ENCODE data around the gene TIMP1.
A peak's percentile ranks its signal among the peaks of the same experiment; 100 is the strongest.

The TIMP1 gene

DNA sequence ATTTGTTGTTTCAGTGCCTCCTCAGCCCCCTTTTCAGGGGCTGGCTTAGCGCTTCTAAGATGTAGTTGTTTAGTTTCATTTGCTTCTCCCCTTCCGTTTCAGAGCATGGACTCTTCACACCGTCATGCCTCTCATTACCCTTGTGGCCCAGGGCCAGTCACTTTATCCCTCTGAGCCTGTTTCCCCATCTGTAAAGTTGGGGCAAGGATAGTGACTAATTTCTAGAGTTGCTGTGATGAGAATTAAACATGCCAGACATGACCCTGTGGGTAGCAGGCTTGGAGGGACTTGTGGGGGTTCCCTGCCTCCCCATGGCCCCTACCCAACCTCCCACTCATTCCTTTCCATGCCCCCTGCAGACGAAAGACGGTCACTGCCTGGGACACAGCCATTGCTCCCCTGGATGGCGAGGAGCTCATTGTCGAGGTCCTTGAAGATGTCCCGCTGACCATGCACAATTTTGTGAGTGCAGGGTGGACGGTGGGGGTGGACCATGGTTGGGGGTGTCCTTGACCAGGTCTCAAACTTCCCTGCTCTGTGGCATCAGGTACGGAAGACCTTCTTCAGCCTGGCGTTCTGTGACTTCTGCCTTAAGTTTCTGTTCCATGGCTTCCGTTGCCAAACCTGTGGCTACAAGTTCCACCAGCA lies 17.7 kb upstream of the TIMP1 start:
- Mint-ChIP-seq H3K4me1 (peaks cover 40% of the 10 kb centered on the region), H3K27me3 (no peaks in the 10 kb centered on the region), H3K27ac (no peak overlapping the region), H3K4me3 (no peak overlapping the region), H3K36me3 (peaks cover 32% of the 10 kb centered on the region), H3K9me3 (no peaks in the 10 kb centered on the region)
- DNase-seq = no peak
- CTCF ChIA-PET = interaction anchor here (1.5 kb wide), 1 partner anchor 79 kb away, joined by 3 read pairs; no protein-coding TSS in a partner anchor

DNA sequence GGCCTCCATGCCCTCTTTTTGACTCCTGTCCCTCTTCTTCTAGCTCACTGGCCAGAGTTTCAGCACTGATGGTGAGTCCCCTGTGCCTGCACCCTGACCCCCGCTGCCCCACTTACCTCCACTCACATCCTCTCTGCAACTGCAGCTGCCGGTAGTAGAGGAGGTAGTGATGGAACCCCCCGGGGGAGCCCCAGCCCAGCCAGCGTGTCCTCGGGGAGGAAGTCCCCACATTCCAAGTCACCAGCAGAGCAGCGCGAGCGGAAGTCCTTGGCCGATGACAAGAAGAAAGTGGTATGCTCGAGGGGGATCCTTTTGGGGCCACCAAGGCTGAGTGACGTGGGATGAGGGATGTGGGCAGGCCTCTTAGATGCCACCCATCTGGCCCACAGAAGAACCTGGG lies 15.4 kb upstream of the TIMP1 start:
- peaks cover 44% of the 10 kb centered on the region for H3K36me3 Mint-ChIP-seq
- peaks cover 25% of the 10 kb centered on the region for H3K4me1 Mint-ChIP-seq
- CTCF ChIA-PET = no interaction called here
- H3K27ac Mint-ChIP-seq = no peak overlapping the region
- no peak for DNase-seq
- no peaks in the 10 kb centered on the region for H3K9me3 Mint-ChIP-seq
- H3K27me3 Mint-ChIP-seq = no peaks in the 10 kb centered on the region
- no peak overlapping the region for H3K4me3 Mint-ChIP-seq

DNA sequence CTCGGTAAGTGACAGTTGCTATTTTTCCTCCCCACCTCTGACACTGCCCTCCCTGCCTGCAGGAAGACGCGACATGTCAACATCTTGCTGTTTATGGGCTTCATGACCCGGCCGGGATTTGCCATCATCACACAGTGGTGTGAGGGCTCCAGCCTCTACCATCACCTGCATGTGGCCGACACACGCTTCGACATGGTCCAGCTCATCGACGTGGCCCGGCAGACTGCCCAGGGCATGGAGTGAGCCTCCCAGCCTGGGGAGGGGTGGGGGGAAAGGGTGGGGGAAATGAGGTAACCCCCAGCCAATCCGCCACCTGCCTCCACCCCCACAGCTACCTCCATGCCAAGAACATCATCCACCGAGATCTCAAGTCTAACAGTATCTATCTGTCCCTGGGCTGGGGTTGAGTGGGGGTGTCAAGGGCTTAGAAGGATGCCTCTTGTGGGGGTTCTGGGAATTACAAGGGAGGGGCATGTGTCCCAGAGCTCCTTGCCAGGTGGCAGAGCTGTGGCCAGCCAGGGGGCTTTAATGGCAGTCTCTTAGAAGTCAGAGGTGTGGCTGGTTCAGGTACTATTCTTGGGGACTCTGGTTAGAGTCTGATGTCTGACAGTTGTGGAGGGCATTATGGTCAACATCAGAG lies 13.5 kb upstream of the TIMP1 start:
- Mint-ChIP-seq H3K27ac (no peak overlapping the region), H3K27me3 (peaks cover 12% of the 10 kb centered on the region), H3K36me3 (peaks cover 48% of the 10 kb centered on the region), H3K4me1 (peaks cover 16% of the 10 kb centered on the region), H3K4me3 (no peak overlapping the region), H3K9me3 (no peaks in the 10 kb centered on the region)
- DNase-seq = peak; percentile 56
- CTCF ChIA-PET = interaction anchor here (1.0 kb wide), 1 partner anchor 10 kb away, joined by 4 read pairs; no protein-coding TSS in a partner anchor

DNA sequence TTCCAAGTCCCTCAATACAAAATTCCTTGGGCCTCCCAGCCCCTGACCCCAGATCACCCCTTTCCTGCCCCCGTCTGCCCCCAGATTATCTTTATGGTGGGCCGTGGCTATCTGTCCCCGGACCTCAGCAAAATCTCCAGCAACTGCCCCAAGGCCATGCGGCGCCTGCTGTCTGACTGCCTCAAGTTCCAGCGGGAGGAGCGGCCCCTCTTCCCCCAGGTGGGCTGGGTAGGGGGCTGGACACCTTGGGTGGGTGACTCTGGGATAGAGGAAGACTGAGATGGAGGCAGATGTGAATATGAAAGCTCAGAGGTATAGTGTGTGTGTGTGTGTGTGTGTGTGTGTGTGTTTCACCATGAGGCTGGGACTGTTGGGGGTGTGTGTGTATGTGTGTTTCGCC lies 11.4 kb upstream of the TIMP1 start:
- H3K27ac Mint-ChIP-seq = no peak overlapping the region
- DNase-seq = no peak
- H3K9me3 Mint-ChIP-seq = no peaks in the 10 kb centered on the region
- H3K27me3 Mint-ChIP-seq = peaks cover 13% of the 10 kb centered on the region
- peaks cover 10% of the 10 kb centered on the region for H3K4me1 Mint-ChIP-seq
- H3K36me3 Mint-ChIP-seq = peaks cover 42% of the 10 kb centered on the region
- CTCF ChIA-PET = no interaction called here
- no peak overlapping the region for H3K4me3 Mint-ChIP-seq

DNA sequence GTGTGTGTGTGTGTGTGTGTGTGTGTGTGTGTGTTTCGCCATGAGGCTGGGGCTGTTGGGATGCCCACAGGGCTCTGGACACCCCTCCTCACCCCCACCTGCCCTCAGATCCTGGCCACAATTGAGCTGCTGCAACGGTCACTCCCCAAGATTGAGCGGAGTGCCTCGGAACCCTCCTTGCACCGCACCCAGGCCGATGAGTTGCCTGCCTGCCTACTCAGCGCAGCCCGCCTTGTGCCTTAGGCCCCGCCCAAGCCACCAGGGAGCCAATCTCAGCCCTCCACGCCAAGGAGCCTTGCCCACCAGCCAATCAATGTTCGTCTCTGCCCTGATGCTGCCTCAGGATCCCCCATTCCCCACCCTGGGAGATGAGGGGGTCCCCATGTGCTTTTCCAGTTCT lies 11.0 kb upstream of the TIMP1 start:
- Mint-ChIP-seq H3K9me3 (no peaks in the 10 kb centered on the region), H3K4me3 (no peak overlapping the region), H3K36me3 (peaks cover 41% of the 10 kb centered on the region), H3K4me1 (peaks cover 10% of the 10 kb centered on the region), H3K27ac (no peak overlapping the region), H3K27me3 (peaks cover 13% of the 10 kb centered on the region)
- CTCF ChIA-PET = no interaction called here
- no peak for DNase-seq

DNA sequence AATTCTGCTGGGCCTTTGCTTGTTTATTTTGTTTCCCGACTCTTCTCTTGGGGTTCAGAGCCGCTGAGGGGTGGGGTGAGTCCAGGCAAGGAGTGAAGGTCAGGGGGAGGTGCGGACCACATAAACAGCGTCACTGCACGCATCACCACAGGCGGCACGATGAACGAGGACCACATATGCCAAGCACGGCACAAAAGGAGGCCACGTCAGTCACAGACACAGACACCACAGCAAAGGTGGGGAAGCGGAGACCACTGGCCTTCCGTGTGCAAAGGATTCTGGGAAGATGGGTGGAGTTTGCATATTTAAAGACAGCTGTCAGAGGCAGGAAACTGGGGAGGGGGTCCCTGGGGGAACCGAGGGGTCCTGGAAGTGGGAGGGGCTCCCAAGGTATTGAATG lies 10.3 kb upstream of the TIMP1 start:
- no peak for DNase-seq
- Mint-ChIP-seq H3K36me3 (peaks cover 38% of the 10 kb centered on the region), H3K4me1 (peaks cover 10% of the 10 kb centered on the region), H3K9me3 (no peaks in the 10 kb centered on the region), H3K27me3 (peaks cover 13% of the 10 kb centered on the region), H3K27ac (no peak overlapping the region), H3K4me3 (no peak overlapping the region)
- CTCF ChIA-PET = no interaction called here

DNA sequence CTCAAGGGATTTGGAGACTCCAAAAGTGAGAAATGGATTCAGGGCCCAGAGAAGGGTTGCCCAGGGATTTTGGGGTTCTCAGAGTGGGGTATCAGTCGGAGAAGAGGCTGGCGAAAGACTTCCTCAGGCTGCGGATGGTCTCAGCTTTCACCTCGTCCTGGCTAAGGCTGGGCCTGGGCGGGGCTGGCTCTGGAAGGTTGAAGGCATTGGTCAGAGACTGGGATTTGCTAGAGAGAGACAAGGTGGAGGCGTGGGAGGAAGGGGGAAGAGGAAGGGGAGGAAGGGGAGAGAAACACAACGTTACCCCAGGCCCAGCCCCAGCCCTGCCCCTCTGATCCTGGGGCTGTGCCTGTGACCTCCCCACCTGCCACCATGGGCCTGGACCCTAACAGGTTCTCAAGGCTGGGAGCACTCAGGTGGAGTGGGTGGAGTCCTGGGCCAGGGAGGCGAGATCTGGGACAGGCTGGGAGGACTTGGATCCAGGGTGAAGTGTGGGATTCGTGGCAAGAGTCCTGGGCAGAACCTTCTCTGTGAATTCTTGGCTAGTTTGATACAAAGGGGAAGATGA lies 9.4 kb upstream of the TIMP1 start:
- Mint-ChIP-seq H3K4me3 (no peak overlapping the region), H3K27ac (no peak overlapping the region), H3K4me1 (peaks cover 10% of the 10 kb centered on the region), H3K27me3 (peaks cover 13% of the 10 kb centered on the region), H3K9me3 (no peaks in the 10 kb centered on the region), H3K36me3 (peaks cover 34% of the 10 kb centered on the region)
- CTCF ChIA-PET = no interaction called here
- no peak for DNase-seq

DNA sequence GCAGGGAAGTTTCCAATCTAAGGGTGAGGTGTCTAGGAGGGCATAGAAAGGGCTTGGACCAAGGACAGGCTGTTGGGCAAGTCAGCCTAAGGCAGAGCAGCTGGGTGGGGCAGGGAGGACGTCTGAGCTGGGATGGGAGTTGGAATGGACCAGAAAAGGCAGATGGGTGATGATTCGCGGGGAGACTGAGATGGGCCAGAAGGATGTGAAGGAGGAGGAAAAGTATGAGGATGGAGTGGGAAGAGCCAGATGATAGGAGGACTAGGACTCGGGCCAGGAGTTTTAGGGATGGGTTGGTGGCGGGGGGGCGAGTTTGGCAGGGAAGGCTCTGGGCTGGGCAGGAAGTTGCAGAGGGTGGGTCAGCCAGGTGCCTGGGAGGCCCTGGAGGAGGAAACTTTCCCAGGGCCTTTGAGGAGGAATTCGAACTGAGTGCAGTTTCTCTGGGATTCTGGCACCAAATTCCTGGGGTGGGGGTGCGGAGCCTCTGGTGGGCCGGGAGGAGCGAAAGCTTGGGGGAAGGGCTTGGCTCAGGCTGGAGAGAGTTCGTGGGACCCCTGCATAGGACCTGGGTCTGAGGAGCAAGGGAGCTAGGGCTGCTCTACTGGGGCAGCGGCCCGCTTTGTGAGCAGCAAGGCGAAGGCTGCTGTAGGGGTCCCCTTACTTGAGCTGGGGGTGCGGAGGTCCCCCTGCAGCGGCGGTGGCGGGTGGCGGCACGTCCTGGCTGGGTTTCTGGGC lies 8.7 kb upstream of the TIMP1 start:
- Mint-ChIP-seq H3K36me3 (peaks cover 32% of the 10 kb centered on the region), H3K4me1 (peaks cover 13% of the 10 kb centered on the region), H3K27ac (no peak overlapping the region), H3K27me3 (peaks cover 13% of the 10 kb centered on the region), H3K4me3 (peak overlapping the region; percentile 28), H3K9me3 (no peaks in the 10 kb centered on the region)
- CTCF ChIA-PET = no interaction called here
- DNase-seq = no peak

DNA sequence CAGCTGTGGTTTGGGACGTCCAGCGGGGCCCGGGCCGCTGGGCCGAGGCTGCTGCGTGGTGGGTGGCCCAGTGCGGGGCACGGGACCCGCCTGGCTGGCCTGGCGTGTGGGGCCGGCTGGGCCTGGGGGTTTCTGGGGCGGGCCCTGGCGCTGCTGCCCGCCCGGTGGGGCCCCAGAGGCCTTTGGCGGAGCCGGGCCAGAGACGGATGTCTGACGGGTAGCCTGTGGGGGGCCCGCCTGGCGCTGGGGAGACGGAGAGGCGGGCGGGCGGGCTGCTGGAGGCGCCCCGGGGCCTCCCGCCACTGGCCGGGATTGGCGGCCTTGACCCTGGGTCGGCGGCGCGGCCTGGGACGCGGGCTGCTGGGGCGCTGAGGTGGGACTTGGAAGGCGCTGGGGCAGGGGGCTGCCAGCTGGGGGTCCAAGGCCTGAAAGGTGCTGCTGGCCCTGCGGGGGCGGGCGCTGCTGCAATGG lies 8.1 kb upstream of the TIMP1 start:
- H3K4me1 Mint-ChIP-seq = peaks cover 13% of the 10 kb centered on the region
- H3K27me3 Mint-ChIP-seq = peaks cover 13% of the 10 kb centered on the region
- H3K27ac Mint-ChIP-seq = no peak overlapping the region
- no peak overlapping the region for H3K4me3 Mint-ChIP-seq
- DNase-seq = no peak
- H3K9me3 Mint-ChIP-seq = no peaks in the 10 kb centered on the region
- CTCF ChIA-PET = no interaction called here
- H3K36me3 Mint-ChIP-seq = peaks cover 26% of the 10 kb centered on the region

DNA sequence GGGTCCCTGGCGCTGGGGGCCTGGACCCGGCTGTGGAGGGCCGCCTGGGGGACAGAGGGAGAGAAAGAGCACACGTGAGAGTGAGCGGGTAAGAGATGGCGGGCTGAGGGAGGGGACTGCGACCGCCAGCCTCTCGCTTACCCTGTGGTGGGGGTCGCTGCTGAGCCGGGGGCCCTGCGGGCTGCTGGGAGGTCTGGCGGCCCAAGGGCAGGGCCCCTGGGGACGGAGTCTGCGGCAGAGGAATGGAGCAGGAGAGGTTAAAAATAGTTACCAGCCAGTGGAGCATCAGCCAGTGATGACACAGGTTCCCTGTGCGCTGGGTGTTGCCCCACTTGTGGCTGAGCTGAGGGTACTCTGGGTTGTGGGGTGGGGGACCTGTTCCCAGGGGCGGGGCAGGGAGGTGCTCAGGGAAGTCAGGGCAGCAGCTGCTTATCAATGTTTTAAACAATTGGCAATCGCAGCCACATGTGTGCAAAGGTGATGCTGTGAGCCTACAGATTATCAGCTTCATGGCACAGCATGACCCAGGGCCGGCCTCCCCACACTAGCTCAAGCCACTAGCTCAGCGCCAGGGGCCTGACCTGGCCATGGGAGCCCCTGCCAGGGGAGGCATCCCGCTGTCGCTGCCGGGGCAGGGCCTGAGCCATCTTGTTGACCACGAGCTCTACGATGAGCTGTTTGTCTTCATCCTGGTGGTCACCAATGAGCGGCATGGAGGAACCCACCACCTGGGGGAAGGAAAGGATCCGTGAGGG lies 7.5 kb upstream of the TIMP1 start:
- Mint-ChIP-seq H3K9me3 (no peaks in the 10 kb centered on the region), H3K36me3 (peaks cover 22% of the 10 kb centered on the region), H3K4me1 (peaks cover 16% of the 10 kb centered on the region), H3K27me3 (peaks cover 13% of the 10 kb centered on the region), H3K27ac (no peak overlapping the region), H3K4me3 (peak overlapping the region; percentile 31)
- no peak for DNase-seq
- CTCF ChIA-PET = no interaction called here

DNA sequence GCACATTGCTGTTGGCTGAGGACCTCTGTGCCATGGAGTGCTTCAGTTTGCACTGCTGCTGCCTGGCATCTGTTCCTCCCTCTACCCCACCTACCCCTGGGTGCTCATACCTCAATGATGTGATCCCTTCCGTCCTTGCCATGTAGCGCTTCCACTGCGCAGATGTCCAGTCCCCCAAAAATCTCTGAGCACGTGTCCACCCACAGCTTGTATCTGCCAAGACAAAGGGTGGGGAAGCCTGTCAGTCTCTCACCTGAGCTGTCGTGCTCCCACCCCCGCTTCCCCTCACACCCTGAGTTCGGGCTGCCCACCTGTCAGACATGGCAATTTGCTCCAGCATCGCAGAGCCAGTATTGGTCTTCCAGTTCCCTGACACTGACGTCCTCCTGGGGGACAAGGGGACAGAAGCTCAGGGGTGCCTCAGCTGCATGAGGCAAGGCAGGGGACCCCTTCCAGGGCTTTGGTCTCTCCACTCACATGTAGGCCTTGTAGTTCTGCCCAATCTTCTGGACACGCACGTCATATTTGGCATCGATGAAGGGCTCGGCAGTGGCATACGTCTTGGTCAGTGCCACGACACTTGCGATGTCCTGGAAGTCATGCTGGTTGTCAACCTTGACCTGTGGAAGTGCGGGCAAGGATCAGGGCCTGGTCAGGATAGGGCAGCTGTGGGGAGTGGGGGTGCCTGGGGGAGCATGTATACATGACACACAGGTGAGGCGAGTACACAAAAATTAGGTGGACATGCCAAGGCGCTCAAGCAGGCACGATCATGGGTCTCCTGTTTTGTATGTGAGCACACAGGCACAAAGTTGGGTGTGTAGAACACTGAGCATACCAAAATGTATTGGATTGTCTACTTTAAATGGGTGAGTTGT lies 6.0 kb upstream of the TIMP1 start:
- Mint-ChIP-seq H3K27ac (no peak overlapping the region), H3K27me3 (peaks cover 13% of the 10 kb centered on the region)
- no peak for DNase-seq

DNA sequence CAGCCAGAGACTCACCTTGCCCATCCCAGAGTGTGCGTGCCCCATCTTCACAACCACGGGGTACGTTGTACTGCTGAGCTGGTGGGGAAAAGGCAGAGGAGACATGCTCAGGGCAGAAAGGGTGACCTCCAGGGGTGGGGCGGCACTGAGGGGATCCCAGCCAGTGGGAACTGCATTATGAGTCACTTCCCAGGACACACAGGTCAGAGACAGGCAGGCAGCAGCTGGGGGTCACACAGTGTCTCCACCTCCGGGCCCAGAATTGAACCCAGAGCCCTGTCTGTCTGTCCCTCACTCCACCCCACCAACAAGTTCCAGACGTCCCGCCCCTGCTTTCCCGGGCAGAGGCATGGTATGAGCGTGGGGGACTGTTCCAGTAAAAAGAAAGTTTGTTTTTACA lies 4.8 kb upstream of the TIMP1 start:
- Mint-ChIP-seq H3K27ac (no peak overlapping the region), H3K36me3 (peaks cover 5% of the 10 kb centered on the region), H3K4me3 (no peak overlapping the region), H3K9me3 (no peaks in the 10 kb centered on the region), H3K27me3 (peaks cover 13% of the 10 kb centered on the region), H3K4me1 (peaks cover 29% of the 10 kb centered on the region)
- DNase-seq = no peak
- CTCF ChIA-PET = no interaction called here

More for the DNA sequence above, 6.0 kb upstream of the TIMP1 start:
- no peaks in the 10 kb centered on the region for H3K9me3 Mint-ChIP-seq
- CTCF ChIA-PET = no interaction called here
- peaks cover 12% of the 10 kb centered on the region for H3K36me3 Mint-ChIP-seq
- no peak overlapping the region for H3K4me3 Mint-ChIP-seq
- peaks cover 20% of the 10 kb centered on the region for H3K4me1 Mint-ChIP-seq

DNA sequence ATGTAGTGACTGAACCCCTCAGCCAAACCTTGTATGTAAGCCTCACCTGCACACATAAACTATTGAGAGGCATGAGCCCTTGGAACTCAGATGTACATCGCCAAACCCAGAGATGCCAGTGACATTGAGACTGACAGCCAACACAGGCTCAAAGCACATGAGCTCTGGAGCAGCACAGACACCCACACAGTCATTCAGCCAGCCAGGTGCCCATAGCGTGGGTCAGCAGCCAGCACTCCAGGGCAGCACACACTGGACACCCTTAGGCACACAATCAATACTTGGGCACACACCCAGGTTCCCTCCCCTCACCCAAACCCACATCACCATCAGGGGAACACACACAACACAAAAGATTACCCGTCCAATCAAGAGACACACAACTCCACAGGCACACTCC lies 4.3 kb upstream of the TIMP1 start:
- Mint-ChIP-seq H3K27ac (no peak overlapping the region), H3K9me3 (no peaks in the 10 kb centered on the region), H3K27me3 (peaks cover 9% of the 10 kb centered on the region), H3K36me3 (peaks cover 2% of the 10 kb centered on the region), H3K4me1 (peaks cover 29% of the 10 kb centered on the region), H3K4me3 (no peak overlapping the region)
- no peak for DNase-seq
- CTCF ChIA-PET = no interaction called here

All from activated naive CD4-positive, alpha-beta T cell treated with anti-CD3 and anti-CD28 coated beads, Interleukin-2, amount 10 ng/mL, durations not matched to agents 7 days and 5 days (primary cell).